ENCODE data around the gene SLC2A3. TPM values are rescaled to one million over a fixed set of nuclear protein-coding genes. Genes with fewer than 3 reads are reported as not detected.
"Not testable (repeated sequence)": the region's sequence is repeated elsewhere in the genome, so short reads cannot be mapped to it uniquely, and the experiment has no call there.

Gene SLC2A3
- total and polyA plus RNA-seq, 8 donors: 30.9 to 149 (median 36.0) TPM

DNA sequence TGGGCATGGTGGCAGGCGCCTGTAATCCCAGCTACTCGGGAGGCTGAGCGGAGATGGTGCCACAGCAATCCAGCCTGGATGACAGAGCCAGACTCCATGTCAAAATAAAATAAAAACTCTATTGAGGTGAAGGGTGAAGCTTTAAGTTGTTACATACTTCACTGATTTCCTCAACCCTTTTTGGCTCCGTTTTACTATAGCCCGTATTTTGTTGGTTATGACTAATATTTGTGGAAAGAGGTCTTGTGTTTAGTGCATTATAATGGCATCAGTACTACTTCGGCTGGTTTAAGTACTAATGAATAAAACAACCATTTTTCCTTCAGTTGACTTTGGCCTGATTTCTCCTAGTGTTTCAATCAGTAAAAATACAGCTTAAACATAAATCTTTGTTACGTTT, 36.2 kb downstream of the SLC2A3 start:
- Histone ChIP-seq H3K4me3 (no peak overlapping the region), H3K36me3 (no peaks in the 10 kb centered on the region), H3K27ac (no peak overlapping the region), H3K27me3 (no peaks in the 10 kb centered on the region), H3K4me1 (no peaks in the 10 kb centered on the region), H3K9me3 (no peaks in the 10 kb centered on the region)
- no peak for ATAC-seq
- DNase-seq: no peak
- intact Hi-C loops (cut with DNase I): no loop called here
- TF ChIP-seq, protein P1, sequence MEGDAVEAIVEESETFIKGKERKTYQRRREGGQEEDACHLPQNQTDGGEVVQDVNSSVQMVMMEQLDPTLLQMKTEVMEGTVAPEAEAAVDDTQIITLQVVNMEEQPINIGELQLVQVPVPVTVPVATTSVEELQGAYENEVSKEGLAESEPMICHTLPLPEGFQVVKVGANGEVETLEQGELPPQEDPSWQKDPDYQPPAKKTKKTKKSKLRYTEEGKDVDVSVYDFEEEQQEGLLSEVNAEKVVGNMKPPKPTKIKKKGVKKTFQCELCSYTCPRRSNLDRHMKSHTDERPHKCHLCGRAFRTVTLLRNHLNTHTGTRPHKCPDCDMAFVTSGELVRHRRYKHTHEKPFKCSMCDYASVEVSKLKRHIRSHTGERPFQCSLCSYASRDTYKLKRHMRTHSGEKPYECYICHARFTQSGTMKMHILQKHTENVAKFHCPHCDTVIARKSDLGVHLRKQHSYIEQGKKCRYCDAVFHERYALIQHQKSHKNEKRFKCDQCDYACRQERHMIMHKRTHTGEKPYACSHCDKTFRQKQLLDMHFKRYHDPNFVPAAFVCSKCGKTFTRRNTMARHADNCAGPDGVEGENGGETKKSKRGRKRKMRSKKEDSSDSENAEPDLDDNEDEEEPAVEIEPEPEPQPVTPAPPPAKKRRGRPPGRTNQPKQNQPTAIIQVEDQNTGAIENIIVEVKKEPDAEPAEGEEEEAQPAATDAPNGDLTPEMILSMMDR (IDR thresholded peaks at IDR 0.05): no peak

DNA sequence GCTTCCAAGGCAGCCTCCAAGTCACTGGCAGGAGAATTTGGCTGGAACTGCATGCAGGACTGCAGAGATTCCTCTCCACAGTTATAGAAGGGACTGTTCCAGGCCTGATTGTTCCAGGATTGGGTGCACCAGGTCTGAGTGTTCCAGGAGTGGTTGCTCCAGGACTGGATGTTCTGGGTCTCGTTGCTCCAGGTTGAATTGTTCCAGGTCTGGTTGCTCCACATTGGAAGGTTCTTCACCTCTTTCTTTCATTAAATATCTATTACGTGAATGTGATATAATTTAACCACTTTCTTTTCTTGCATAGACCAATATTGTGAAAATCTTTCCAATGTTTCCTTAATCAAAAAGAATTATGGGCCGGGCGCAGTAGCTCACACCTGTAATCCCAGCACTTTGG, 39.3 kb downstream of the SLC2A3 start:
- ATAC-seq; intact Hi-C loops (cut with DNase I); H3K36me3 ChIP-seq: not testable (repeated sequence)

DNA sequence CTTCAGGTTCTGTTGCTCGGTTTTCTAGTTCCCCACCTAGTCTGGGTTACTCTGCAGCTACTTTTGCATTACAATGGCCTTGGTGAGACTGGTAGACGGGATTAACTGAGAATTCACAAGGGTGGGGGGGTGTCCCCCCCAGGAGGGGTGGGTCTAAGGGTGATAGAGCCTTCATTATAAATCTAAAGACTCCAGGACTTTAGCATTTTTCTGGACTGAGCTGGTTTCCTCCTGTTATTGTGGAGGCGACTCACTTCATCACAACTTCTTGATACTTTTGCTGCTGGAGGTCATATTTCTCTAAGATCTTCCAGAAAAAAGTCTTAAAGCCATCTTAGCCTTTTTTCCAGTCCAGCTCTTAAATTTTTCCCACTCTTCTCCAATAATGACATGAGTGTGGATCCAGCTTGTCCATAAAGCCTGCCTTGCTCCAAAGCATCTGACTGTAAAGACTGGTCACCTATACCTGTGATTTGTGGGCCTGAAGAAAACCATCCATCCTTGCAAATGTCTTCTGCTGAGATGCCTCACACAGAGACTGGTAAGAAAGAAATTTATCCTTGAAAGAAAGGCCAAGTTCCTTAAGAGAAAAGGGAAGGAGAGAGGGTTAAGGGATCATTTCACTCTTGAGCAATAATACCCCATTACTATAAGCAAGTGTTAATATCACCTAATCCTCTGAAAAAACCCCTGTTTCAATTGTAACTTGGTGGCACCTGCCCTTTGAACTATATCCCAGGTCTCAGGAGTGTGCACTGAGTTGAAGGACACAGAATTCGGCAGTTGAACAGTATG, 43.6 kb downstream of the SLC2A3 start:
- Histone ChIP-seq H3K27me3 (no peaks in the 10 kb centered on the region), H3K9me3 (no peaks in the 10 kb centered on the region), H3K4me3 (no peak overlapping the region), H3K36me3 (no peaks in the 10 kb centered on the region), H3K27ac (no peak overlapping the region), H3K4me1 (peaks cover 7 to 11% of the 10 kb centered on the region in 2 donors)
- DNase-seq: no peak
- ATAC-seq: no peak
- TF ChIP-seq, protein P1 (IDR thresholded peaks at IDR 0.05): no peak
- intact Hi-C loops (cut with DNase I): no loop called here

More for the DNA sequence above, 39.3 kb downstream of the SLC2A3 start:
- not testable (repeated sequence) for H3K4me3 ChIP-seq, H3K4me1 ChIP-seq, H3K27me3 ChIP-seq, H3K27ac ChIP-seq, DNase-seq, H3K9me3 ChIP-seq

DNA sequence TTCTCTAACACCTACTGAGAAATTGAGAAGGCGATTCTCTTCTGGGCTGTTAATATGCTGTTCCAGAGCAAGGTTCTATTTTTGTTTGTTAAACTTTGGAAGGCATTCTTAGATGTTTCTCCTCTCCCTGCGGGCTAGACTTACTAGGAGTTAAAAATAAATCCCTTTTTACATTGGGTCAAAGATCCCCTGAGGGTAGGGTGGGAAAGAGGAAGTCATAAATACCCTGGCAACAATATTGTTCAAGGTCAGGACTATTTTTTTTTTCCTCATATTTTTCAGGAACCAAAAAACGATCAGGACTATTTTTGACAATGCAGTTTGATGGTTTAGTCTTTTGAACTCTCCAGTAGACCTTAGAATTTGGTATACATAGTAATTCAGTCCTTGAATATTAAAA, 51.3 kb downstream of the SLC2A3 start:
- Histone ChIP-seq H3K4me3 (no peak overlapping the region), H3K36me3 (no peaks in the 10 kb centered on the region), H3K9me3 (no peaks in the 10 kb centered on the region), H3K27ac (no peak overlapping the region), H3K27me3 (no peaks in the 10 kb centered on the region), H3K4me1 (no peaks in the 10 kb centered on the region)
- no peak for ATAC-seq
- TF ChIP-seq, protein P1 (IDR thresholded peaks at IDR 0.05): no peak
- DNase-seq: no peak
- intact Hi-C loops (cut with DNase I): no loop called here

DNA sequence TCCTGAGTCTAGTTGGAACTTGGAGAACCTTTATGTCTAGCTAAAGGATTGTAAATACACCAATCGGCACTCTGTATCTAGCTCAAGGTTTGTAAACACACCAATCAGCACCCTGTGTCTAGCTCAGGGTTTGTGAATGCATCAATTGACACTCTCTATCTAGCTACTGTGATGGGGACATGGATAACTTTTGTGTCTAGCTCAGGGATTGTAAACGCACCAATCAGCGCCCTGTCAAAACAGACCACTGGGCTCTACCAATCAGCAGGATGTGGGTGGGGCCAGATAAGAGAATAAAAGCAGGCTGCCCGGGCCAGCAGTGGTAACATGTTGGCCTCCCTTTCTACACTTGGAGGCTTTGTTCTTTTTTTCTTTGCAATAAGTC, 54.3 kb downstream of the SLC2A3 start:
- H3K9me3 ChIP-seq; H3K4me3 ChIP-seq; H3K4me1 ChIP-seq; ATAC-seq; H3K27ac ChIP-seq; intact Hi-C loops (cut with DNase I); DNase-seq; H3K27me3 ChIP-seq; H3K36me3 ChIP-seq: not testable (repeated sequence)

DNA sequence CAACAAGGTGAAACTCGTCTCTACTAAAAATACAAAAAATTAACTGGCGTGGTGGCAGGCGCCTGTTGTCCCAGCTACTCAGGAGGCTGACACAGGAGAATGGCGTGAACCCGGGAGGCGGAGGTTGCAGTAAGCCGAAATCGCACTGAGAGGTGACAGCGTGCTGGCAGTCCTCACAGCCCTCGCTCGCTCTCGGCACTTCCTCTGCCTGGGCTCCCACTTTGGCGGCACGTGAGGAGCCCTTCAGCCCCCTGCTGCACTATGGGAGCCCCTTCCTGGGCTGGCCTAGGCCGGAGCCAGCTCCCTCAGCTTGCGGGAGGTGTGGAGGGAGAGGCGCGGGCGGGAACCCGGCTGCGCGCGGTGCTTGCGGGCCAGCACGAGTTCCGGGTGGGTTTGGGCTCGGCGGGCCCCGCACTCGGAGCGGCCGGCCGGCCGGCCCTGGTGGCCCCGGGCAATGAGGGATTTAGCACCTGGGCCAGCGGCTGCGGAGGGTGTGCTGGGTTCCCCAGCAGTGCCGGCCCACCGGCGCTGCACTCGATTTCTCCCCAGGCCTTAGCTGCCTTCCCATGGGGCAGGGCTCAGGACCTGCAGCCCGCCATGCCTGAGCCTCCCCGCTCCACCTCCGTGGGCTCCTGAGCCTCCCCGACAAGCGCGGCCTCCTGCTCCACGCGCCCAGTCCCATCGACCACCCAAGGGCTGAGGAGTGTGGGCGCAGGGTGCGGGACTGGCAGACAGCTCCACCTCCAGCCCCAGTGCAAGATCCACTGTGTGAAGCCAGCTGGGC, 54.8 kb downstream of the SLC2A3 start:
- ATAC-seq; H3K9me3 ChIP-seq; intact Hi-C loops (cut with DNase I); H3K36me3 ChIP-seq; H3K4me1 ChIP-seq; DNase-seq; H3K4me3 ChIP-seq; H3K27ac ChIP-seq; H3K27me3 ChIP-seq: not testable (repeated sequence)

Measured in left lung (tissue), 10 donors.